Measurements from ENCODE around the gene RILPL1. TPM values are rescaled to one million over a fixed set of nuclear protein-coding genes. Genes with fewer than 3 reads are reported as not detected.

Gene RILPL1
- total and polyA plus RNA-seq, 9 of the 15 experiments (the other 6 are each of a cell fraction or from before 2014, with no cell fraction given), result 0.25 to 10.6 (median 8.6) TPM

- TF ChIP-seq, protein P1, sequence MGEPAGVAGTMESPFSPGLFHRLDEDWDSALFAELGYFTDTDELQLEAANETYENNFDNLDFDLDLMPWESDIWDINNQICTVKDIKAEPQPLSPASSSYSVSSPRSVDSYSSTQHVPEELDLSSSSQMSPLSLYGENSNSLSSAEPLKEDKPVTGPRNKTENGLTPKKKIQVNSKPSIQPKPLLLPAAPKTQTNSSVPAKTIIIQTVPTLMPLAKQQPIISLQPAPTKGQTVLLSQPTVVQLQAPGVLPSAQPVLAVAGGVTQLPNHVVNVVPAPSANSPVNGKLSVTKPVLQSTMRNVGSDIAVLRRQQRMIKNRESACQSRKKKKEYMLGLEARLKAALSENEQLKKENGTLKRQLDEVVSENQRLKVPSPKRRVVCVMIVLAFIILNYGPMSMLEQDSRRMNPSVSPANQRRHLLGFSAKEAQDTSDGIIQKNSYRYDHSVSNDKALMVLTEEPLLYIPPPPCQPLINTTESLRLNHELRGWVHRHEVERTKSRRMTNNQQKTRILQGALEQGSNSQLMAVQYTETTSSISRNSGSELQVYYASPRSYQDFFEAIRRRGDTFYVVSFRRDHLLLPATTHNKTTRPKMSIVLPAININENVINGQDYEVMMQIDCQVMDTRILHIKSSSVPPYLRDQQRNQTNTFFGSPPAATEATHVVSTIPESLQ (CRISPR knock-in tag; IDR thresholded peaks at IDR 0.05), result peak; percentile 63; the same call in 1 of the 2 replicates
- TF ChIP-seq, protein P2, sequence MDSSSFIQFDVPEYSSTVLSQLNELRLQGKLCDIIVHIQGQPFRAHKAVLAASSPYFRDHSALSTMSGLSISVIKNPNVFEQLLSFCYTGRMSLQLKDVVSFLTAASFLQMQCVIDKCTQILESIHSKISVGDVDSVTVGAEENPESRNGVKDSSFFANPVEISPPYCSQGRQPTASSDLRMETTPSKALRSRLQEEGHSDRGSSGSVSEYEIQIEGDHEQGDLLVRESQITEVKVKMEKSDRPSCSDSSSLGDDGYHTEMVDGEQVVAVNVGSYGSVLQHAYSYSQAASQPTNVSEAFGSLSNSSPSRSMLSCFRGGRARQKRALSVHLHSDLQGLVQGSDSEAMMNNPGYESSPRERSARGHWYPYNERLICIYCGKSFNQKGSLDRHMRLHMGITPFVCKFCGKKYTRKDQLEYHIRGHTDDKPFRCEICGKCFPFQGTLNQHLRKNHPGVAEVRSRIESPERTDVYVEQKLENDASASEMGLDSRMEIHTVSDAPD (CRISPR knock-in tag; IDR thresholded peaks at IDR 0.05), result no peak
- TF ChIP-seq, protein P3, sequence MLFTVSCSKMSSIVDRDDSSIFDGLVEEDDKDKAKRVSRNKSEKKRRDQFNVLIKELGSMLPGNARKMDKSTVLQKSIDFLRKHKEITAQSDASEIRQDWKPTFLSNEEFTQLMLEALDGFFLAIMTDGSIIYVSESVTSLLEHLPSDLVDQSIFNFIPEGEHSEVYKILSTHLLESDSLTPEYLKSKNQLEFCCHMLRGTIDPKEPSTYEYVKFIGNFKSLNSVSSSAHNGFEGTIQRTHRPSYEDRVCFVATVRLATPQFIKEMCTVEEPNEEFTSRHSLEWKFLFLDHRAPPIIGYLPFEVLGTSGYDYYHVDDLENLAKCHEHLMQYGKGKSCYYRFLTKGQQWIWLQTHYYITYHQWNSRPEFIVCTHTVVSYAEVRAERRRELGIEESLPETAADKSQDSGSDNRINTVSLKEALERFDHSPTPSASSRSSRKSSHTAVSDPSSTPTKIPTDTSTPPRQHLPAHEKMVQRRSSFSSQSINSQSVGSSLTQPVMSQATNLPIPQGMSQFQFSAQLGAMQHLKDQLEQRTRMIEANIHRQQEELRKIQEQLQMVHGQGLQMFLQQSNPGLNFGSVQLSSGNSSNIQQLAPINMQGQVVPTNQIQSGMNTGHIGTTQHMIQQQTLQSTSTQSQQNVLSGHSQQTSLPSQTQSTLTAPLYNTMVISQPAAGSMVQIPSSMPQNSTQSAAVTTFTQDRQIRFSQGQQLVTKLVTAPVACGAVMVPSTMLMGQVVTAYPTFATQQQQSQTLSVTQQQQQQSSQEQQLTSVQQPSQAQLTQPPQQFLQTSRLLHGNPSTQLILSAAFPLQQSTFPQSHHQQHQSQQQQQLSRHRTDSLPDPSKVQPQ (CRISPR knock-in tag; IDR thresholded peaks at IDR 0.05; ENCODE audit: borderline replicate concordance), result no peak
- TF ChIP-seq TEAD4 (IDR thresholded peaks at IDR 0.05; ENCODE audit: low read length) (no peak), TEAD4 (CRISPR knock-in tag; IDR thresholded peaks at IDR 0.05; ENCODE audit: borderline replicate concordance) (0 out of 2 replicates have a peak, but pooled peaks have one; percentile 23), BCLAF1 (IDR thresholded peaks at IDR 0.05; ENCODE audit: borderline replicate concordance in 1 of 2, control insufficient read depth in 1 of 2, low read depth in 2 of 2, low read length in 1 of 2) (no peak), HNRNPH1 (optimal IDR thresholded peaks at IDR 0.05; ENCODE audit: low read depth, low read length) (no peak)
- TF ChIP-seq, protein P4, sequence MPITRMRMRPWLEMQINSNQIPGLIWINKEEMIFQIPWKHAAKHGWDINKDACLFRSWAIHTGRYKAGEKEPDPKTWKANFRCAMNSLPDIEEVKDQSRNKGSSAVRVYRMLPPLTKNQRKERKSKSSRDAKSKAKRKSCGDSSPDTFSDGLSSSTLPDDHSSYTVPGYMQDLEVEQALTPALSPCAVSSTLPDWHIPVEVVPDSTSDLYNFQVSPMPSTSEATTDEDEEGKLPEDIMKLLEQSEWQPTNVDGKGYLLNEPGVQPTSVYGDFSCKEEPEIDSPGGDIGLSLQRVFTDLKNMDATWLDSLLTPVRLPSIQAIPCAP (CRISPR knock-in tag; IDR thresholded peaks at IDR 0.05; ENCODE audit: borderline replicate concordance), result no peak
- TF ChIP-seq, protein P5, sequence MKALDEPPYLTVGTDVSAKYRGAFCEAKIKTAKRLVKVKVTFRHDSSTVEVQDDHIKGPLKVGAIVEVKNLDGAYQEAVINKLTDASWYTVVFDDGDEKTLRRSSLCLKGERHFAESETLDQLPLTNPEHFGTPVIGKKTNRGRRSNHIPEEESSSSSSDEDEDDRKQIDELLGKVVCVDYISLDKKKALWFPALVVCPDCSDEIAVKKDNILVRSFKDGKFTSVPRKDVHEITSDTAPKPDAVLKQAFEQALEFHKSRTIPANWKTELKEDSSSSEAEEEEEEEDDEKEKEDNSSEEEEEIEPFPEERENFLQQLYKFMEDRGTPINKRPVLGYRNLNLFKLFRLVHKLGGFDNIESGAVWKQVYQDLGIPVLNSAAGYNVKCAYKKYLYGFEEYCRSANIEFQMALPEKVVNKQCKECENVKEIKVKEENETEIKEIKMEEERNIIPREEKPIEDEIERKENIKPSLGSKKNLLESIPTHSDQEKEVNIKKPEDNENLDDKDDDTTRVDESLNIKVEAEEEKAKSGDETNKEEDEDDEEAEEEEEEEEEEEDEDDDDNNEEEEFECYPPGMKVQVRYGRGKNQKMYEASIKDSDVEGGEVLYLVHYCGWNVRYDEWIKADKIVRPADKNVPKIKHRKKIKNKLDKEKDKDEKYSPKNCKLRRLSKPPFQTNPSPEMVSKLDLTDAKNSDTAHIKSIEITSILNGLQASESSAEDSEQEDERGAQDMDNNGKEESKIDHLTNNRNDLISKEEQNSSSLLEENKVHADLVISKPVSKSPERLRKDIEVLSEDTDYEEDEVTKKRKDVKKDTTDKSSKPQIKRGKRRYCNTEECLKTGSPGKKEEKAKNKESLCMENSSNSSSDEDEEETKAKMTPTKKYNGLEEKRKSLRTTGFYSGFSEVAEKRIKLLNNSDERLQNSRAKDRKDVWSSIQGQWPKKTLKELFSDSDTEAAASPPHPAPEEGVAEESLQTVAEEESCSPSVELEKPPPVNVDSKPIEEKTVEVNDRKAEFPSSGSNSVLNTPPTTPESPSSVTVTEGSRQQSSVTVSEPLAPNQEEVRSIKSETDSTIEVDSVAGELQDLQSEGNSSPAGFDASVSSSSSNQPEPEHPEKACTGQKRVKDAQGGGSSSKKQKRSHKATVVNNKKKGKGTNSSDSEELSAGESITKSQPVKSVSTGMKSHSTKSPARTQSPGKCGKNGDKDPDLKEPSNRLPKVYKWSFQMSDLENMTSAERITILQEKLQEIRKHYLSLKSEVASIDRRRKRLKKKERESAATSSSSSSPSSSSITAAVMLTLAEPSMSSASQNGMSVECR (CRISPR knock-in tag; IDR thresholded peaks at IDR 0.05), result peak; percentile 89
Observed at GRCh38 chr12:123532808-123533649, 490 bp downstream of the RILPL1 start (continued).

Data from K562 (cell line).